OCI-M2 (cell line): ENCODE data around the gene RELN.
"Not testable (repeated sequence)": the region's sequence is repeated elsewhere in the genome, so short reads cannot be mapped to it uniquely, and the experiment has no call there.

Experiments used
- DNase-seq: peaks from one replicate; lab custom pipeline; 2025; ENCODE audit not compliant: unreplicated experiment; lab: John Stamatoyannopoulos, UW

RELN gene

GRCh38 chr7:103794424-103794823 is 195.0 kb downstream of the RELN start:
- no peak for DNase-seq

- DNase-seq, result no peak
These were observed 195.8 kb downstream of the RELN start for GRCh38 chr7:103793614-103794013.

GRCh38 chr7:103791894-103792293 is 197.6 kb downstream of the RELN start:
- no peak for DNase-seq

GRCh38 chr7:103787041-103787440 is 202.4 kb downstream of the RELN start:
- not testable (repeated sequence) for DNase-seq

GRCh38 chr7:103784646-103785286 is 204.7 kb downstream of the RELN start:
- DNase-seq, result no peak

GRCh38 chr7:103781409-103781808 is 208.0 kb downstream of the RELN start:
- DNase-seq, result no peak

- not testable (repeated sequence) for DNase-seq
These were observed 208.9 kb downstream of the RELN start for GRCh38 chr7:103780561-103780960.

- DNase-seq, result no peak
These were observed 212.0 kb downstream of the RELN start for GRCh38 chr7:103777440-103777839.

GRCh38 chr7:103773726-103774125 is 215.7 kb downstream of the RELN start:
- DNase-seq, result no peak

GRCh38 chr7:103772171-103772773 is 217.2 kb downstream of the RELN start:
- no peak for DNase-seq

GRCh38 chr7:103771294-103771693 is 218.2 kb downstream of the RELN start:
- no peak for DNase-seq

- no peak for DNase-seq
These were observed 222.8 kb downstream of the RELN start for GRCh38 chr7:103766660-103767059.

GRCh38 chr7:103765901-103766300 is 223.6 kb downstream of the RELN start:
- no peak for DNase-seq

GRCh38 chr7:103764901-103765300 is 224.6 kb downstream of the RELN start:
- DNase-seq, result no peak

- DNase-seq, result no peak
These were observed 226.6 kb downstream of the RELN start for GRCh38 chr7:103762877-103763276.

- DNase-seq, result no peak
These were observed 227.2 kb downstream of the RELN start for GRCh38 chr7:103762065-103762760.

- DNase-seq, result no peak
These were observed 236.5 kb downstream of the RELN start for GRCh38 chr7:103752995-103753394.

- DNase-seq, result no peak
These were observed 238.1 kb downstream of the RELN start for GRCh38 chr7:103751311-103751880.

GRCh38 chr7:103748680-103749079 is 240.8 kb downstream of the RELN start:
- DNase-seq, result no peak

GRCh38 chr7:103735377-103735776 is 254.1 kb downstream of the RELN start:
- DNase-seq, result no peak

- no peak for DNase-seq
These were observed 258.3 kb downstream of the RELN start for GRCh38 chr7:103731169-103731568.

GRCh38 chr7:103729026-103729425 is 260.4 kb downstream of the RELN start:
- DNase-seq, result no peak
